BJ (cell line): ENCODE data around the gene TMEM184A. TPM values are rescaled to one million over a fixed set of nuclear protein-coding genes. Genes with fewer than 3 reads are reported as not detected.

Source experiments
- CTCF ChIA-PET: fragments of 350-600 bp; formaldehyde crosslinking; extraction: SDS; loops from one replicate; lab custom pipeline; 2021; ENCODE audit warnings: antibody characterized with exemption, inconsistent platforms; lab: Yijun Ruan, JAX
- POLR2A ChIA-PET: fragments of 300-600 bp; sonication (Branson Sonifier 250); formaldehyde crosslinking; extraction: SDS; loops from one replicate; lab custom pipeline; 2021; ENCODE audit warnings: antibody characterized with exemption; lab: Charles Lee
- DNase-seq: peaks from one replicate; pipeline ENCODE4 v3.0.0-alpha.2; 2011; ENCODE audit warnings: low read depth
- H3K27me3 ChIP-seq: 2 replicates; pipeline ENCODE4 v1.6.0; 2011; ENCODE audit warnings: low read length; ENCODE audit not compliant: control insufficient read depth, insufficient read depth
- H3K36me3 ChIP-seq: 2 replicates; pipeline ENCODE4 v1.5.1; 2011; ENCODE audit warnings: low read length; ENCODE audit not compliant: control insufficient read depth, insufficient read depth
- H3K4me3 ChIP-seq: 2 replicates; pipeline ENCODE4 v1.5.1; 2011; ENCODE audit warnings: low read depth, mild to moderate bottlenecking, control low read depth, low read length
- polyA plus RNA-seq: library from polyadenylated mRNA; depleted of rRNA; stranded (reverse); fragments of >200 nt; gene quantifications from 2 replicates; pipeline ENCODE4 v1.2.3, GENCODE V29; 2011
- TF ChIP-seq, protein P1 (sequence below): IDR thresholded peaks from 2 replicates; pipeline ENCODE4 v1.5.1; 2011; ENCODE audit warnings: low read depth, mild to moderate bottlenecking, control low read depth, inconsistent platforms, low read length, moderate library complexity; ENCODE audit not compliant: insufficient read depth

The TMEM184A gene
- polyA plus RNA-seq, 1 experiment: 1.3 TPM

DNA sequence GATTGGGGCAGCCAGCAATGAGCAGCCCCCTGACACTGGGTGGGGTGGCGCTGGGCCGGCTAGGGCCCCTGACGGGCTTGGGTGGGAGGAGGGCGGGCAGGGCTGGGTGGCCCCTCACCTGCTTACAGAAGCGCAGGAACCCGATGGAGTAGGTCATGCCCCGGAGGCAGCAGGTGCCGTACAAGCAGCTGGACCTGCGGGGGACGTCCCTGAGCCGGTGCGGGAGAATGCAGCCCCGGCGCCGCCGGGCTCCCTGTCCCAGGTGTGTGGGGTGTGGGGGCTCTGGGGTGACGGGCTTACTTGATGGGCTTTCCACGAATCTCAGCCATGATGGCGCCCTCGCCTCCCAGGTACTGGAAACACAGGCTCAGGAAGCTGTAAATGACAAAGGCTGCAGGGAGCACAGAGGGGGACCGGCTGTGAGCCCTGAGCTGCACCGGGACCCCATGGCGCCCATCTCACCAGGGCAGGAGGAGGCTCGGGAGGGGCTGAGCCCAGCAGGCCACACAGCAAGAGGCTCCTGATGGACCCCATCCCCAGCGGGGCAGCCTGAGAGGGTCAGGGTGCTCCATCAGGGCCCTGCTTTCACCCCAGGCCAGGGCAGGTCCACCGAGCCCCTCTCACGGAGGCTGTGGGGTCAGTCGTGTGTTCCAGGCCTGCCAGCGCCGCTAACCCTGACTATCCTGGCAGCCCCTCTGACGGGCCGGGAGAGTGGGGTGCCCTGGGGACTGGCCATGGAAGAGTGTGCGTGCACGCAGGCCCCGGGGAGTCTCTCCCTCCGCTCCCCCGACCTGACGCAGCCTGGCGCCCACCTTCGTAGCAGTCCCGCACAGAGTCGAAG, 5.8 kb downstream of the TMEM184A start:
- no peaks in the 10 kb centered on the region for H3K36me3 ChIP-seq
- no peaks in the 10 kb centered on the region for H3K27me3 ChIP-seq
- no peak for DNase-seq
- no peak overlapping the region for H3K4me3 ChIP-seq
- CTCF ChIA-PET: no interaction called here
- POLR2A ChIA-PET: no interaction called here
- TF ChIP-seq, protein P1, sequence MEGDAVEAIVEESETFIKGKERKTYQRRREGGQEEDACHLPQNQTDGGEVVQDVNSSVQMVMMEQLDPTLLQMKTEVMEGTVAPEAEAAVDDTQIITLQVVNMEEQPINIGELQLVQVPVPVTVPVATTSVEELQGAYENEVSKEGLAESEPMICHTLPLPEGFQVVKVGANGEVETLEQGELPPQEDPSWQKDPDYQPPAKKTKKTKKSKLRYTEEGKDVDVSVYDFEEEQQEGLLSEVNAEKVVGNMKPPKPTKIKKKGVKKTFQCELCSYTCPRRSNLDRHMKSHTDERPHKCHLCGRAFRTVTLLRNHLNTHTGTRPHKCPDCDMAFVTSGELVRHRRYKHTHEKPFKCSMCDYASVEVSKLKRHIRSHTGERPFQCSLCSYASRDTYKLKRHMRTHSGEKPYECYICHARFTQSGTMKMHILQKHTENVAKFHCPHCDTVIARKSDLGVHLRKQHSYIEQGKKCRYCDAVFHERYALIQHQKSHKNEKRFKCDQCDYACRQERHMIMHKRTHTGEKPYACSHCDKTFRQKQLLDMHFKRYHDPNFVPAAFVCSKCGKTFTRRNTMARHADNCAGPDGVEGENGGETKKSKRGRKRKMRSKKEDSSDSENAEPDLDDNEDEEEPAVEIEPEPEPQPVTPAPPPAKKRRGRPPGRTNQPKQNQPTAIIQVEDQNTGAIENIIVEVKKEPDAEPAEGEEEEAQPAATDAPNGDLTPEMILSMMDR: no peak

DNA sequence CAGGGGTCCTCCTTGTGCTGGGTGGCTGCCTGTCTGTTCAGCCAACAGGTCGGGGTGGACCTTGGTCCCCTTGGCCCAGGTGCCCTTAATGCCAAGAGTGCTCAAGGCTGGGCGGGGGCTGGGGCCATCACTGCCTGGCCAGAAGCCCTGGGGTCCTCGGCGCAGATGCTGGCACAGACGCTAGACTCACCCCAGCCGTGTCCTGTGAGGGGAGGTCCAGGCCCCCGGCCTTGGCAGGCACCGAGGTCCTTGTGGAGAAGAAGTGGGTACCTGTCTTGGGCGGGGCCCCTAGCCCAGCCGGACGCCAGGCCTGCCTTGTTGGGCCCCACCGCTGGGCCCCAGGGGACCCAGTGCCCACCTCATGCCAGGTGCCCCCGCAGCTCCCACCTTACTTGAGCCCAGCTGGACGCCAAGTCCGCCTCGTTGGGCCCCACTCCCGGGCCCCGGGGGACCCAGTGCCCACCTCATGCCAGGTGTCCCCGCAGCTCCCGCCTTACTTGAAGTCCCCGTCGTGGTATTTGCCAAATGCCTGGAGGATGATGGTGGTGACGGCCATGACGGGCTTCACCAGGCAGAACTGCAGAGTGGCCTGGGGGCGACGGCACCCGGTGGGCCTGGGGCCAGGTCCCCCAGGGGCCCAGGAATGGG, 6.5 kb downstream of the TMEM184A start:
- POLR2A ChIA-PET: no interaction called here
- Histone ChIP-seq H3K36me3 (peaks cover 2% of the 10 kb centered on the region; the same call in 1 of the 2 replicates), H3K27me3 (no peaks in the 10 kb centered on the region), H3K4me3 (no peak overlapping the region)
- no peak for DNase-seq
- CTCF ChIA-PET: no interaction called here
- TF ChIP-seq, protein P1: no peak

DNA sequence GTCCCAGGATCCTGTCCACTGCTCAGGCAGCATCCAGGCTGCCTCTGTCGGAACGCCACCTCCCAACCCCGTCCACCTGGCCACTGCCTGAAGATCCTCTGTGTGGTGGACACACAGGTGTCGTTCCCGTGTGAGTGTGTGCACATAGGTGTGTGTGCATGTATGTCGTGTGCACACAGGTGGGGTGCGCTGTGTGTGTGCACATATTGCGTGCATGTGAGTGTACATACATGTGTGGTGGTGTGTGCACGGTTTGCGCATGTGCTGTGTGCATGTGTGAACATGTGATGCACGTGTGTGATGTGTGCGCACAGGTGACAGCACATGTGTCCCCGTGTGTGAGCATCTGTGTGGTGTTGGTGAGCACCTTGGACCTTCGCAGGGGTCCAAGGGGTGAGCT, 7.1 kb downstream of the TMEM184A start:
- CTCF ChIA-PET: no interaction called here
- DNase-seq: no peak
- Histone ChIP-seq H3K4me3 (no peak overlapping the region), H3K36me3 (peaks cover 2% of the 10 kb centered on the region; the same call in 1 of the 2 replicates), H3K27me3 (no peaks in the 10 kb centered on the region)
- POLR2A ChIA-PET: no interaction called here
- TF ChIP-seq, protein P1: no peak

DNA sequence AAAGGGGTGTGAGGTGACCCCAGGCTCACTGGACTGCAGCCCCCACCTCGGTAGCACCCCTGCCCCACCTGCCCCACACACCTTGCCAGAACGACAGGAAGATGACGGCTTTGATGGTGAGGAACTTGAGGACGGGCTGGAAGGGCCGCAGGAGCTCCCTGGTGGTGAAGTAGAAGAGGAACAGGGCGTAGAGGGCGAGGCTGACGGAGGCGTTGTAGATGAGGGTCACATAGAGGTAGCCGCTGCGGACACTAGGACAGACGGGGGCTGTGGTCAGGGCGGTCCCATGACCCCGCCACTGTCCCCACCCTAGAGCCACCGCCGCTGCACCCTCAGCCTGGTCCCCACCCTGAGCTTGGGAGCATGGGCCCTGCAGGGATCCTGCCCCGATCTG, 7.6 kb downstream of the TMEM184A start:
- ChIA-PET CTCF (interaction anchor here (0.7 to 0.8 kb wide), 2 partner anchors 341 to 555 kb away, joined by 3 read pairs; no protein-coding TSS in a partner anchor), POLR2A (no interaction called here)
- DNase-seq: no peak
- Histone ChIP-seq H3K36me3 (peaks cover 2% of the 10 kb centered on the region; the same call in 1 of the 2 replicates), H3K27me3 (no peaks in the 10 kb centered on the region), H3K4me3 (no peak overlapping the region)
- TF ChIP-seq, protein P1: no peak

DNA sequence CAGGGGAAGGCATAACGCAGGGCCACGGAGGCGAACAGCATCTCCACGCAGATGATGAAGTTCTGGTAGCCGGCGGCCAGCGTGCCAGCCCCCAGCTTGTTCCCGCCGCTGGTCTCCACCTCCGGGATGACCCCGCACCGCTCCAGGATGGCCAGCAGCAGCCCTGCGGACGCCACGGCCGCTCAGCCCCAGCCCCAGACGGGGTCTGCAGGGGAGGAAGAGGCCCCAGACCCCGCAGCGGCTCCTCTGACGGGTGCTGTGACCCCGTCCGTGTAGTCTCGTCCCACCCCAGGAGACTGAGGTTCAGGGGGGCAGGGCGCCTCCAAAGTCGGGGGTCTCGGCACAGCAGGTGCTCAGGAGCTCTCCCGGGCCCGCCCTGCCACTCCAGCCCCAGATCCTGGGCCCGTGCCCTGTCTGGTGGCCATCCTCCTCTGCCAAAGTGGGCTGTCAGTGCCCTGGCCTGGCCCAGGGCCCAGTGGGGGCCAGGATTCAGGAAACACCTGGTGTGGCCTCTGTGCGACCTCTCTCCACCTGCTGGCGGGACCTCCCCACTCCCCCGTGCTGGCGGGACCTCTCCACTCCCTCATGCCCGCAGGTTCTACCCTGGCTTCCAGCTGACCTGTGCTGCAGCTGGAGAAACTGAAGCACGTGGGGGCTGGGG, 8.1 kb downstream of the TMEM184A start:
- CTCF ChIA-PET: interaction anchor here (0.7 to 0.8 kb wide), 2 partner anchors 342 to 556 kb away, joined by 3 read pairs; no protein-coding TSS in a partner anchor
- Histone ChIP-seq H3K4me3 (no peak overlapping the region), H3K27me3 (no peaks in the 10 kb centered on the region), H3K36me3 (peaks cover 2% of the 10 kb centered on the region; the same call in 1 of the 2 replicates)
- DNase-seq: no peak
- POLR2A ChIA-PET: no interaction called here
- TF ChIP-seq, protein P1: no peak
